HG03060 (cell line): ENCODE results near the gene CRLF3.
"Not testable (repeated sequence)": the region's sequence is repeated elsewhere in the genome, so short reads cannot be mapped to it uniquely, and the experiment has no call there.

Experiments
- ATAC-seq: cut with Tn5 transposase; IDR thresholded peaks from one replicate; pipeline ENCODE4 v1.9.1; 2021; ENCODE audit warnings: low read depth, moderate number of reproducible peaks; ENCODE audit not compliant: unreplicated experiment

The CRLF3 gene, protein sequence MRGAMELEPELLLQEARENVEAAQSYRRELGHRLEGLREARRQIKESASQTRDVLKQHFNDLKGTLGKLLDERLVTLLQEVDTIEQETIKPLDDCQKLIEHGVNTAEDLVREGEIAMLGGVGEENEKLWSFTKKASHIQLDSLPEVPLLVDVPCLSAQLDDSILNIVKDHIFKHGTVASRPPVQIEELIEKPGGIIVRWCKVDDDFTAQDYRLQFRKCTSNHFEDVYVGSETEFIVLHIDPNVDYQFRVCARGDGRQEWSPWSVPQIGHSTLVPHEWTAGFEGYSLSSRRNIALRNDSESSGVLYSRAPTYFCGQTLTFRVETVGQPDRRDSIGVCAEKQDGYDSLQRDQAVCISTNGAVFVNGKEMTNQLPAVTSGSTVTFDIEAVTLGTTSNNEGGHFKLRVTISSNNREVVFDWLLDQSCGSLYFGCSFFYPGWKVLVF

DNA sequence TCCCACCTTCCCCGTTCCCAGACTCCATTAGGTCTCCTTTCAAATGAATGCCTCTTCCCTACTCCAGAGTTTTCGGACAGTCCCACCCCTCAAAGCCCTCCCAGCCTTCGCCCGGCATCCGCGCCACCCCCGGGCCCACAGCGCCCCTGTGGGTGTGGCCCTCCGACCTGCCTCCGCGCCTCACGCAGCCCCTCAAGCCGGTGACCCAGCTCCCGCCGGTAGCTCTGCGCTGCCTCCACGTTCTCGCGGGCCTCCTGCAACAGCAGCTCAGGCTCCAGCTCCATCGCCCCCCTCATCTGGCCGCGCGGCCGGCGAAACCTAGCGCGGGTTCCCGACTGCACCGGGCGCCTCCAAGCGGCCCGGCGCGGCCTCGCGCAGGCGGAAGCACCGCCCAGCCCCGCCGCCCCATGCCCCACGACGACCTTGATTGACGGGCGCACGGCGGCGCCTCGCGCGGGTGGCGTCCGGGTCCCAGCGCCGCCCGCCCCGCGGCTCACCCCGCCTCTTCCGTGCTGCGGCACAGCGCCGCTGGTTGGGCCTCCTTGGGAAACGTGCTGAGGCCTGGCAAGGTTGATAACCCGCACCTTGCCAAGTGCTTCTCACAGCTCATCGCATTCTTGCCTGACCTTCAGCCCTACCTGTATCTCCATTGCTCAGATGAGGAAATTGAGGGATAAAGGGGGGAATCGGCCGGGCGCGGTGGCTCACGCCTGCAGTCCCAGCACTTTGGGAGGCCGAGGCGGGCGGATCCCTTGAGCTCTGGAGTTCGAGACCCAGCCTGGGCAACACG lies at the start of gene CRLF3:
TSS of gene CRLF3 (minus strand) at position 337 of the 790 bp plus-strand sequence. CDS start at position 296, 41 bp downstream.
- ATAC-seq, result peak; percentile 45

DNA sequence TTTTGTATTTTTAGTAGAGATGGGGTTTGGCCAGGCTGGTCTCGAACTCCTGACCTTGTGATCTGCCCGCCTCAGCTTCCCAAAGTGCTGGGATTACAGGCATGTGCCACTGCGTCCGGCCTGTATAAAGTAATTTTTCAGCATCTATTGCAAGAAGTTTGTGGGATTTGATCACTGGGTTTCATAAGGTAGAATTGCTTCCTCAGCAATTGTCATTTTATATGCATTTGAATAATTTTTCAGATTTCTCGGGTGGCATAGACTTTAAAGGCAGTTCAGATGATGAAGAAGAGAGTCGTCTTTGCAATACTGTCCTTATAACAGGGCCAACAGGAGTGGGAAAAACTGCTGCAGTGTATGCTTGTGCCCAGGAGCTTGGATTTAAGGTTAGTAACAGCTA lies 44.5 kb upstream of the CRLF3 start:
- no peak for ATAC-seq

DNA sequence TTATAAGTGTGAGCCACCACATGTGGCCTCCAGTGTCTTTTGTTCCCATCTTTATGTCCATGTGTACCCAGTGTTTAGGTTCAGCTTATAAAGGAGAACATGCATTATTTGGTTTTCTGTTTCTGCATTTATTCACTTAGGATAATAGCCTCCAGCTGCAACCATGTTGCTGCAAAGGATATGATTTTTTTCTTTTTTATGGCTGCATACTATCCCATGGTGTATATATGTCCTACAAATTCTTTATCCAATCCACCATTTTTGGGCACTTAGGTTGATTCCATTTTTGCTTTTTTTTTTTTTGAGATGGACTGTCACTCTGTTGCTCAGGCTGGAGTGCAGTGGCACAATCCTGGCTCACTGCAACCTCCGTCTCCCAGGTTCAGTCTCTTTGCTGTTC lies 40.1 kb upstream of the CRLF3 start:
- ATAC-seq, result no peak

DNA sequence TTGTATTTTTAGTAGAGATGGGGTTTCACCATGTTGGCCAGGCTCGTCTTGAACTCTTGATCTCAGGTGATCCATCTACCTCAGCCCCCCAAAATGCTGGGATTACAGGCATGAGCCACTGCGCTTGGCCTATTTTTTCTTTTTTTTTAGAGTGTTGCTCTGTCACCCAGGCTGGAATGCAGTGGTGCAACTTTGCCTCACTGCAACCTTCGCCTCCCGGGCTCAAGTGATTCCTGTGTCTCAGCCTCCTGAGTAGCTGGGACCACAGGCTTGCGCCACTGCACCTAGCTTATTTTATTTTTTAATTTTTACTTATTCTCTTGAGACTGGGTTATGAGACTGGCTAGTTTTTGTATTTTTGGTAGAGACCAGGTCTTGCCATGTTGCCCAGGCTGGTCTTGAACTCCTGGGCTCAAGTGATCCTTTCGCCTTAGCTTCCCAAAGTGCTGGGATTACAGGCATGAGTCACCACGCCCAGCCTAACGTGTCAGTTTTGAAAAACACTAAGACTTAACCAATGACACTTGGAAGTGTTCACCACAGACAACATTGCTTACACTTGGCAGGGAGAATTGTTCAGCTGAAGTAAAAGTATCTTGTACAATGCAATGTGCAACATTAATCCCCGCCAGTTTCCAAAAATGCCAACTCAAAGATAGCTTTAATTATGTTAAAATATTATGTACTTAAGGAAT lies 34.2 kb upstream of the CRLF3 start:
- no peak for ATAC-seq

DNA sequence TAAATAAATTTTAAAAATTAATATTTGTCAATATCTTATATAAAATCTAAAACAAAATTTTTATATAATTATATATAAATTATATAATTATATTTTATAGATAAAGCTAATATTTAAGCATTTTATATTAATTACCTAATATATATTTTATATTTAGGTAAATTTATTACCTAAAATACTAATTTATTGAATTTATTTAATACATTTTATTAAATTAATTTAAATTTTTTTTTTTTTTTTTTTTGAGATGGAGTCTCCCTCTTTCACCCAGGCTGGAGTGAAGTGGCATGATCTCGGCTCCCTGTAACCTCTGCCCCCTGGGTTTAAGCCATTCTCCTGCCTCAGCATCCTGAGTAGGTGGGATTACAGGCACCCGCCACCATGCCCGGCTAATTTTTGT lies 29.7 kb upstream of the CRLF3 start:
- ATAC-seq, result no peak

DNA sequence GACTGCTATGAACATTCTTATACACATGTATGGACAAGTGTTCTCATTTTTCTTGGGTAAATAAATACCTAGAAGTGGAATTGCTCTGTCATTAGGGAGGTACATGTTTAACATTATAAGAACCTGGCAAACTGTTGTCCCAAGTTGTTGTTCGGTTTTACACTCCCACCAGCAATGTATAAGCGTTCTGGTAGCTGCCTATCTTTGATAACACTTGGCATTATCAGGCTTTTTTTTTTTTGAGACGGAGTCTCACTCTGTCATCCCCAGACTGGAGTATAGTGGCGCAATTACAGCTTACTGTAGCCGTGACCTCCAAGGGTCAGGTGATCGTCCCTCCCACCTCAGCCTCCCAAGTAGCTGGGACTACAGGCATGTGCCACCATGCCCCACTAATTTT lies 23.5 kb upstream of the CRLF3 start:
- no peak for ATAC-seq

DNA sequence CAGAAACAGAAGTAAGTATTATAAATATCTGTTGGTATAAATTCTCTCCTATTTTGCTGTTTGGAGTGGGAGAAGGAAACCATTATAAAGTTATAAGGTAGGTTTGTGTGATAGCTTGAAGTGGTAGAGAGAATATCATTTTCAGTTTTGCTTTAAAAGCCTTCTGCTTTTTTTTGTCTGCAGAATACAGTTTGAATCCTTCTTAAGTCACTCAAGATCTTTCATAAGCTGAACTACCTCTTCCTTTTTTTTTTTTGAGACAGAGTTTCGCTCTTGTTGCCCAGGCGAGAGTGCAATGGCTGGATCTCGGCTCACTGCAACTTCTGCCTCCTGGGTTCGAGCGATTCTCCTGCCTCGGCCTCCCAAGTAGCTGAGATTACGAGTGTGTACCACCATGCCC lies 16.3 kb upstream of the CRLF3 start:
- ATAC-seq, result no peak

DNA sequence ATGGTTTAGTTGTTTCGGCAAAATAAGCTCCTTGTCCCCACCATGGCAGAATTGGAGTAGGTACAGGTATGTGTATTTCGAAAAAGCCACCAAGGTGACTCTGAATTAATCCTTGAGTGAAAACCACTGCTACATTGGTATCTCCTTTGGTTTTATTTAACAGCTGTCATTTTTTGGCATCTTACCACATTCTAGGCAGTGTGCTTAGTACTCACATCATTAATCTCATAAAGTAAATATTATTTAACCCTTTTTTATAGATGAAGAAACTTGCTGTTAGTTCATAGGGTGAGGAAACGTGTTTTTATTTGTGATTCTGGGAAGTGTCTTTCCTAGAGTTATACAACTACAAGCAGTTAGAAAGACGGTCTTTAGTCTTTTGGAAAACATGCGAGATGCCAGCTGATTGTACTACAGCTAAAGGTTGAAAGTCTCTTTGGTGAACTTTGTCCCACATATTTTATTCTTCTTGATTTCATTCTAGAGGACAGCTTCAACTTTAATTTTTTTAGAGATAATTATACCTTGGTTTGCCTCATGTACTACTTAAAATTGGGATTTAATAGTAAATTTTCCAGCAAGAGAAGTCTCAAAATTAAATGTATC lies 13.8 kb upstream of the CRLF3 start:
- ATAC-seq, result no peak

DNA sequence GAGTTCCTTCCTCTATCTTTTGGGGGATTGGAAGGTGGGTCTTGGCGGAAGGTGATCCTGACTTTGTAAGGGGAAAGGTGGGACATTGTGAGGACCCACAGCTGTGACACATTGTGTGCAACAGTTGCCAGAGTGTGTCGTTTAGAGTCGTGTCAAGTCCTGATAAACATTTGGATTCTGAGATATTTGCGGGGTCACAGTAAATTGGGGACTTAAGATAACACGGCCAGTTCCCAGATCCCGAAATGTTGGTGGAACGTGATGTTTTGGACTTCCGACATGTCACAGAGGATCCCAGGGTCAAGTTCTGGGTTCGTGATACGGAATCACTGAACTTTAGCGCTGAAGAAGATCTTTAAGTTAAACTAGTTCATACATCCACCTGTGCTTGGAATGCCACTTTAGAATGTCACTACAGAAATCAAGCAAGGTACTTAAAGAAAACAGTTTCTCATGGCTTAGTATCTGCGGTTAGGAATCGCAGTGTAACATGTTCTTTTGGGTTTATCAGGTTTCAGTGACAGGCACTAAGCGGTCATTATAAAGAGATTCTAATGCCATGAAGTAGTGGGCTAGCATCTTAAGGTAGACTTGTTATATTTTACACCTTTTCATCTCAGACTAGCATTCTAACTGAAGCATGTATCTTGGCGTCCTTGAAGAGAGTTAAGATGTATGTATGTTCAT lies 8.1 kb upstream of the CRLF3 start:
- ATAC-seq, result no peak

DNA sequence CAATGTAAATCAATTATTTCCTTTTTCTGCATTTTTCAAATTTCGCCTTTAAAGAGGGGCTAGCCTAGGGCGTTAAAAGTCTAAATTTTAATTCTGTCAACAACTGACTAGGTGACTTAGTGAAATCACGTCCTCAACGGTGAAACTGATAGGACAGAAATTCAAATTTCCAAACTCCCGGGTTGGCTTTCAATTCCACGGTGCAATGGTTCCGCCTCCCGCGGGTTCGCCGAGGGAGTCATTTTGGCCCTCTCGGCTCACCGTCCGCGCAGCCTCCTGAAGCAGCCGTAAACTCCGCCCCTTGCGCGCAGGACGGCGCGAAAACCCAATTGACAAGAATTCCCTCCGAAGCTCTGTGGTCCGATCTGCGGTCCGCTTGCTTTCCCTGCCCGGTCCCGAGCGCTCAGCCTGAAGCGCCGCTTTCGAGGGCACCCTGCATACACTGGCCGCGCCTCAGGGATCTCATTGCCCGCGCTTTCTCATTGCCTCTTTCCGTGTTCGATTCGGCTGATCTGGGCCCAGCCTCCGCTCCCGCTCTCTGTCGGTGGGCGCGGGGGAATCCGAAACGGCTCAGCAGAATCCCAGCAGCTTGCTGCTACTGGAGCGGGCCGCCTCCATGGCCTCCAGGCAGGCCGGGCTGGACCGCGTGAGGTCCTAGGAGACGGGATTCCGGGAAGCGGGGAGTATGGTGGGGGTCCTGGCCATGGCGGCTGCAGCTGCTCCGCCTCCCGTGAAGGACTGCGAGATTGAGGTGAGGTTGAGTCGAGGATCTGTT lies 7.4 kb upstream of the CRLF3 start, which contains the start of gene ATAD5:
TSS of gene ATAD5 (plus strand) at position 304 of the 775 bp plus-strand sequence. CDS start at position 686, 382 bp downstream.
- ATAC-seq, result peak; percentile 77

DNA sequence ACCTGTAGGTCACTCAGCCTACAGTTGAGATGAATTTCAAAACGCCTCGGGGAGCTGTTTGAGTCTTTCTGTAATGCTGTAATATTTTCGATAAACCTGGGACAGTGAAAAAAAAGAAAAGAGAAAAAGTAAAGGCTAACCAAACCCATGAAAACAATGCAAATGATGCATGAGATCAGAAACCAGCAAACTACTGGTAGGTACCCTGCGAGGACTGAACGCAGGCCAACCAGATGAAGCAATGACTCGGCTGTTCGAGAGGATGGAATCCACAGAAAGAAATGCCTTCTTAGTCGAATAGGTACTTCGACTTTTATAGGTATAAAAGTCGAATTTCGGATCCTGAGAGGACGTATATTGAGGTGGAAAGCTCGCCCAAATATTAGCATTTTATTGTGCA lies 6.8 kb upstream of the CRLF3 start:
- no peak for ATAC-seq

DNA sequence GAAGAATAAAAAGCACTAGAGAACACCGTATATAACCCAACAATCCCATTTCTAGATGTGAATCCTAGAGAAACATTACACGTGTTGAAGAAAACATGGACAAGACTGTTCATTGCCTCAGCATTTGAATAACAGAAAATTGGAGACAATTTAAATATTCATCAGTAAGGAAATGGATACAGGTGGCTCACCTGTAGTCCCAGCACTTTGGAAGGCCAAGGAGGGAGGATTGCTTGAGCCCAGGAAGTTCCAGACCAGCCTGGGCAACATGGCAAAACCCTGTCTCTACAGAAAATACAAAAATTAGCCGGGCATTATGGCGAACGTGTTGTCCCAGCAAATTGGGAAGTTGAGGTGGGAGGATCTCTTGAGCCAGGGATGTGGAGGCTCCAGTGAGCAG lies 4.5 kb upstream of the CRLF3 start:
- no peak for ATAC-seq

DNA sequence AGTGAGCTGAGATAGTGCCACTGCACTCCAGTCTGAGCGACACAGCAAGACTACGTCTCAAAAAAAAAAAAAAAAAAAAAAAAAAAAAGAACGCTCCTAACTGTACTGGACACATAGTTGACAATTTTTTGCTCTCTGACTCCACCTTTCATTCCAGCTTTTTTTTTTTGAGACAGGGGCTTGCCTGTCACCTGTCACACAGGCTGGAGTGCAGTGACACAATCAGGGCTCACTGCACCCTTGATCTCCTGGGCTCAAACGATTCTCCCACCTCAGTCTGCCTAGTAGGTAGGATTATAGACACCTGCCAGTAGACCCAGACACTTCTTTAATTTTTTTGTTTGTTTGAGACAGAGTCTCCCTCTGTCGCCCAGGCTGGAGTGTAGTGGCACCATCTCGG lies 2.6 kb upstream of the CRLF3 start:
- ATAC-seq, result no peak

DNA sequence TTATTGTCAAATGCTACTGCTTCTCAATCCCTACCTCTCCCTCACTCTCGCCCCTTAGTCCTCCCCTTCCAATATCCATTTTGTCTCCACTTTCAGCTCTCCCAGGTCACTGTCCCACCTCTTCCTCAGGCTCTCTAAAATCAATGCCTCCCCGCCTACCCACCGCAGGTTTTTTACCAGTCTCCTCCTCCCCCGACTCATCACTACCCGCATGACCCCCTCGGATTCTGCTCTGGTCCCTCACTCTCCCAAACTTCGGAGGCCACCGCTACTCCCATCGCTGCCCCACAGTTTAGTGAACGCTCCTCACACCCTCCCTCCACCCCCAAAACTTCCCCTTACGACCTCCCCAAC lies 513 bp downstream of the CRLF3 start:
- ATAC-seq, result no peak

DNA sequence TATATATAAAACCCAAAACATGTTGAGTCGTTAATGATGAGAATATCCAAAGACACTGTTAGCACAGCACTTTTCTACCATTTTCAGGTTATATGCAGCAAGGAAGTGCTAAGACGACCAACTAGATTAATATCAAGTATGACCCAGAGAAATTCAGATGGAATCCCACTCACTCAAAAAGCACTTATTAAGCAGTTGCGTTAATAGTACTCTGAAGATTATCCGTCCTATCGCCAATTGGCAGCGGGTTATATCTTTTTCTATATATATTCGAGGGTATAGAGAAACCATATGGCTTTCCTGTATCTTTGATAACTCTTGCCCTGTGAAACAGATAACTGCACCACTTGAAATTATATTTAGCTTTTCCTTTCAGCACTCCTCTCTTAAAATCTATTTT lies 1.1 kb downstream of the CRLF3 start:
- no peak for ATAC-seq

DNA sequence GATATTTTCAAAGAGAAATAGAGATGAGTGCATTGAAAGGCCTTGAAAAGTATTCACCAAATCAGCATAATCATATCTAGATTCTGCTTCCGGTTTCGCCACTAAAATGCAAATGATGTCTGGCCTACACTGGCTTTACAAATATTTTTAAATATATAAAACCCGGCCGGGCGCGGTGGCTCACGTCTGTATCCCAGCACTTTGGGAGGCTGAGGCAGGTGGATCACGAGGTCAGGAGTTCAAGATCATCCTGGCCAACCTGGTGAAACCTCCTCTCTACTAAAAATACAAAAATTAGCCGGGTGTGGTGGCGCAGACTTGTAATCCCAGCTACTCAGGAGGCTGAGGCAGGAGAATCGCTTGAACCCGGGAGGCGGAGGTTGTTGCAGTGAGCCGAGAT lies 1.6 kb downstream of the CRLF3 start:
- ATAC-seq, result not testable (repeated sequence)

DNA sequence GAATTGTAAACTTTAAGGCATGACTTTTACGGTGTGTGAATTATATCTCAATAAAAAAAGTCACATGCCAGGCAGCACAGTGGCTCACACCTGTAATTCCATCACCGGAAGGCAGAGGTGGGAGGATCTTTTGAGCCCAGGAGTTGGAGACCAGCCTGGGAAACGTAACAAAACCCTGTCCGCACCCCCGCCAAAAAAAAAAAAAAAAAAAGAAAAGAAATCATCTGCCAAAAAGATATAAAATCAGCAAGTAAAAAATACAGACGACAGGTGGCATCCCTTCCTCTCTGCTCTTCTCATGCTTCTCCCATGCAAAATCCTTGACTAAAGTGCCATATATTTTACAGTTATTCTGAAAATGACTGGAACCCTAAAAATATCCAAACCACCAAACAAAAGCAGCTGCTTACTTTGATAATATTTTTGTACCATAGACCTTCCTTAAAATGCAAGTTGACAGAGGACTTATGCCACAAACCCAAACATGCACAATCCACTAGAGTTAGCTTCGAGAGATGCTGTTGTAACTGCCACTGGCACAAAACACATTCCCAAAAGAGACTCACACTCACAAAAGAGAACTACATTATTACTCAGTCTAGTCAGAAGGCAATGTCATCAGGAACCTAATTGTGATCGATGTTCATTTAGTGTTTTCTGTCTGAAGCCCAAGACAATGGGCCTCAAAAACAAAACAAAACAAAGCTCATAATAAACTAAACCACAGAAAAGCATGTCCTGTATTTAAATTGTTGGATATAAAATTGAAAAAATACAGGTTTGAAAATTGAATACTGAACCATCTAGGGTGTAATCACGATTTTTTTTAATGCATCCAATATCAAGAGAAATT lies 2.4 kb downstream of the CRLF3 start:
- ATAC-seq, result no peak

DNA sequence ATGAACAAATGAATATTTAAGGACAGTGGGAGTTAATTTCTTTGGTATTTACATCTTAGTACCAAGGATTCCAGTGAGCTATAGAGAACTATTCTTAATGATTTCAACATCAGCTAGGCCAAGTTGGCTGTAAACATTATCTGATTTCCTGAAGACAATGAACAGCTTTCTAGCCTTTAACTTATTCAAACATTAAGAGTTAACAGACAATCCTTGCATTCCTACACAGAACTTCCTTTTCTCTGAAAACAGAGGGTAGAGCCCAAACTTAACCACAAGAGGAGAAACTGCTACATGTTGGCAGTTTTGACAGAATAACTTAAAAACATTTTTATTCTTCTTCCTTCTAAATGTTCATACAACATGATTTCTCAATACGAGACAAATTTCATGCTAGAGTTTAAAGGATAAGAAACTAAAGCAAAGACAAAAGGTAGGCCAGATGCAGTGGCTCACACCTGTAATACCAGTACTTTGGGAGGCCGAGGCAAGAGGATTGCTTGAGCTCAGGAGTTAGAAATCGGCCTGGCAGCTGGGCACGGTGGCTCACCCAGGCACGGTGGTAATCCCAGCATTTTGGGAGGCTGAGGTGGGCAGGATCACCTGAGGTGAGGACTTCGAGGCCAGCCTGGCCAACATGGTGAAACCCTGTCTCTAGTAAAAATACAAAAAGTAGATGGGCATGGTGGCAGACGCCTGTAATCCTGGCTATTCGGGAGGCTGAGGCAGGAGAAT lies 4.4 kb downstream of the CRLF3 start:
- ATAC-seq, result no peak
